Heart right ventricle (tissue), 16 donors: ENCODE data around the gene KYNU. TPM values are rescaled to one million over a fixed set of nuclear protein-coding genes. Genes with fewer than 3 reads are reported as not detected.
A peak's percentile ranks its signal among the peaks of the same experiment; 100 is the strongest.

Experiments
- ATAC-seq, 8 donors: fragments of 200-7000 bp; cut with Tn5 transposase; one replicate each; pipeline ENCODE4 v1.9.1; 2020; ENCODE audit warnings: mild to moderate bottlenecking in 8 of 8, moderate library complexity in 8 of 8, moderate number of reproducible peaks in 1 of 8
- DNase-seq, 2 donors: peaks; one replicate each; pipeline ENCODE4 v3.0.0-alpha.2; 2020
- H3K27ac ChIP-seq, 10 donors: fragments of 200-600 bp; sonication (generic) in 2 of 10; one replicate each; pipeline versions ENCODE4 v1.5.0 to v1.8.0; 2020 to 2022; ENCODE audit warnings: mild to moderate bottlenecking in 3 of 10
- H3K27me3 ChIP-seq, 7 donors: fragments of 200-600 bp; one replicate each; pipeline ENCODE4 v1.8.0; 2021 to 2022; ENCODE audit warnings: mild to moderate bottlenecking in 2 of 7
- H3K36me3 ChIP-seq, 9 donors: fragments of 200-600 bp; sonication (generic) in 1 of 9; one replicate each; pipeline versions ENCODE4 v1.5.0 to v1.8.0; 2020 to 2022; ENCODE audit warnings: mild to moderate bottlenecking in 2 of 9
- H3K4me1 ChIP-seq, 9 donors: fragments of 200-600 bp; sonication (generic) in 1 of 9; one replicate each; pipeline versions ENCODE4 v1.5.0 to v1.8.0; 2020 to 2022; ENCODE audit warnings: mild to moderate bottlenecking in 4 of 9
- H3K4me3 ChIP-seq, 10 donors: fragments of 200-600 bp; sonication (generic) in 2 of 10; one replicate each; pipeline versions ENCODE4 v1.5.0 to v1.8.0; 2020 to 2022; ENCODE audit warnings: mild to moderate bottlenecking in 7 of 10, moderate library complexity in 2 of 10
- H3K9me3 ChIP-seq, 11 donors: fragments of 200-600 bp in 10 of 11; sonication (generic) in 2 of 11; one replicate each; pipeline versions ENCODE4 v1.5.0 to v1.8.0; 2013 to 2022; ENCODE audit warnings: mild to moderate bottlenecking in 2 of 11, control low read depth in 1 of 11, moderate library complexity in 1 of 11
- CTCF ChIP-seq, 9 donors: fragments of 200-600 bp; sonication (generic) in 2 of 9; IDR thresholded peaks; one replicate each; pipeline versions ENCODE4 v1.5.0 to v1.8.0; 2021 to 2022; ENCODE audit warnings: antibody characterized with exemption in 9 of 9, mild to moderate bottlenecking in 5 of 9, moderate library complexity in 1 of 9
- WGBS, 2 donors: extraction: QIAGEN DNeasy Blood & Tissue Kit; methylation state at CpG; one replicate each; pipeline ENCODE4 v1.1.7; 2013; ENCODE audit warnings: inconsistent platforms in 1 of 2; 5-methylcytosine and 5-hydroxymethylcytosine counted together
- intact Hi-C, 10 donors: fragments of 100-400 bp; cut with DNase I; formaldehyde crosslinking; loops; one replicate each; pipeline versions ENCODE4 v1.11.1 to v1.14.2; 2022
- long read RNA-seq, 3 donors: library from polyadenylated mRNA; unstranded; transcript quantifications; one replicate each; pipeline ENCODE4 v2.0.0, GENCODE V29; 2020 to 2021
- polyA plus RNA-seq, 2 donors: library from polyadenylated mRNA; stranded (reverse); fragments of 200-250 nt; gene quantifications; one replicate each; pipeline ENCODE4 v1.2.3, GENCODE V29; 2013
- total RNA-seq, 10 donors: library from RNA; stranded (reverse); fragmentation: NEBNext Ultra II Directional in 3 of 10; extraction: Animal tissue kit (Norgen Biotek cat#: 25700) in 3 of 10; gene quantifications; one replicate each; pipeline versions ENCODE4 v1.2.1 to v1.2.4, GENCODE V29; 2021 to 2023
- donor health status: Arrhythmogenic right ventricular cardiomyopathy.
- donor health status: ischemic (EF 13 %, LVEDD 7.1; RV severe dilation, severe dysfunction).
- donor health status: healthy with polysubstance abuse.
- donor health status: DM: no; HTN: yes; CAD: no.
- donor health status: DM: no; HTN: no; CAD: no.
- donor health status: ischemic (EF 25% LVEDD 6.9; RV normal size, moderate dysfunction).
- donor health status: ischemic (EF 25% LVEDD 5.7; RV mildly dilated, moderate dysfunction).
- donor health status: healthy.
- donor health status: DM: yes; HTN: yes; CAD: no.
- donor health status: Ischemic cardiomyopathy.
- donor health status: ischemic (EF 35%, LVEDD 5.7; RV mildly dilated, moderate dysfunction).
- donor health status: nonischemic (EF 11% LVEDD 7.7; RV severe dilation, severe dysfunction).
- donor health status: DM: yes; HTN: yes; CAD: no.
- donor health status: PGD.
- donor health status: ischemic (EF 29% LVEDD 5.4; RV normal size, mild dysfunction).
- donor health status: nonischemic (EF 23%, LVEDD 6.1; RV moderate dilation, normal function).

KYNU gene
- 1 to 10 TPM in 5 of 10 donors, under 1 TPM in 5; 0.17 to 9.5 (median 0.96) TPM for total RNA-seq
- under 1 TPM; 0.07 to 0.58 TPM for polyA plus RNA-seq
- long read RNA-seq, donor 1: 0 reads
- long read RNA-seq, donor 2: 0 reads
- long read RNA-seq, donor 3, full-length matches to known transcripts: 2 of 3 reads
- long read RNA-seq, donor 3, partial matches to known transcripts: 0 of 3 reads
- long read RNA-seq, donor 3, other reads (novel, unspliced or antisense): 1 of 3 reads

- Histone ChIP-seq H3K27me3 (no peaks in the 10 kb centered on the region), H3K27ac (peak within 1 kb of the TSS in 1 of 10 donors; percentile 88), H3K36me3 (no peaks in the 10 kb centered on the region), H3K4me3 (peak within 1 kb of the TSS in 5 of 10 donors; percentile 12 to 48 (median 22)), H3K4me1 (peaks cover 0 to 38% (median 0%) of the 10 kb centered on the region in 9 donors), H3K9me3 (peaks cover 0 to 2% (median 0%) of the 10 kb centered on the region in 11 donors)
- TF ChIP-seq CTCF (IDR thresholded peaks at IDR 0.05): peak in 1 of 9 donors; percentile 13
- peak in 3 of 8 donors; percentile 20 to 52 (median 44) for ATAC-seq
- WGBS, 2 donors: 66 to 82% methylated on average over 2 of the region's 2 CpGs
- no peak for DNase-seq
- intact Hi-C loops: no loop called here
Observed at GRCh38 chr2:142877216-142877838, at the start of gene KYNU. Gene KYNU (plus strand): TSS chr2:142877664. CDS start chr2:142885368, 7,704 bp downstream.

- Histone ChIP-seq H3K27me3 (no peaks in the 10 kb centered on the region), H3K27ac (no peak overlapping the region), H3K9me3 (peaks cover 0 to 5% (median 0%) of the 10 kb centered on the region in 11 donors), H3K4me1 (no peaks in the 10 kb centered on the region), H3K36me3 (no peaks in the 10 kb centered on the region), H3K4me3 (no peak overlapping the region)
- no peak for DNase-seq
- intact Hi-C loops: no loop called here
- 91 to 94% methylated on average over 1 of the region's 1 CpG for WGBS, 2 donors
- ATAC-seq: no peak
- TF ChIP-seq CTCF (IDR thresholded peaks at IDR 0.05): no peak
Observed at GRCh38 chr2:142834021-142834420, 43.4 kb upstream of the KYNU start.

DNA sequence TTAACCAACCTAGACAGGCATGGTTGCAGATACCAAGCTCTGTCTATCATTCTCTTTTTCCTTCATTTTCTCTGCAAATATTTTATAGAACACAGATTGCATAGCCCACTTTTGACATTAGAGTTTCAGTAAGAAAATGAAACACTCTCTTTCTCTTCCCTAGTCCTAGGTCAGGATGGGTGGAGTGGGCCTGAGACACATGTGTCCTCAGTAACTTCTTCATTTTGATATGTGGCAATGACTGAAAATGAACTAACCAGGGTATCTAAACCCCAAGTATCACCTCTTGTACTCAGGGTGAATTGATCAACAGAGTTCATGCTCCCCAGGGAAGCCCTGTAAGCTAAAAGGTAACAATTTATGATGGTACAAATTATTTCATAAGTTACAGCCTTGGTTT is 37.0 kb upstream of the KYNU start:
- no peak for ATAC-seq
- H3K27ac ChIP-seq: no peak overlapping the region
- H3K9me3 ChIP-seq: no peaks in the 10 kb centered on the region
- H3K27me3 ChIP-seq: no peaks in the 10 kb centered on the region
- intact Hi-C loops: no loop called here
- no peak overlapping the region for H3K4me3 ChIP-seq
- no peaks in the 10 kb centered on the region for H3K36me3 ChIP-seq
- DNase-seq: no peak
- no peak for TF ChIP-seq CTCF (IDR thresholded peaks at IDR 0.05)
- H3K4me1 ChIP-seq: peaks cover 0 to 31% (median 0%) of the 10 kb centered on the region in 9 donors

GRCh38 chr2:142841788-142842187 is 35.7 kb upstream of the KYNU start:
- Histone ChIP-seq H3K4me1 (peaks cover 0 to 31% (median 0%) of the 10 kb centered on the region in 9 donors), H3K27ac (no peak overlapping the region), H3K36me3 (no peaks in the 10 kb centered on the region), H3K9me3 (no peaks in the 10 kb centered on the region), H3K4me3 (no peak overlapping the region), H3K27me3 (no peaks in the 10 kb centered on the region)
- DNase-seq (no peak), ATAC-seq (no peak)
- TF ChIP-seq CTCF (IDR thresholded peaks at IDR 0.05): no peak
- intact Hi-C loops: no loop called here
- 63 to 73% methylated on average over 2 of the region's 2 CpGs for WGBS, 2 donors
